SK-N-SH treated with all-trans-retinoic acid at 6 μM for 48 hours (cell line): ENCODE results near the gene XPO1.

ENCODE experiments used
- BACH2 ChIP-seq: fragments of 250-450 bp; sonication (Bioruptor Pico); IDR thresholded peaks from 2 replicates; pipeline ENCODE4 v1.9.0; 2021; ENCODE audit warnings: mild to moderate bottlenecking, borderline replicate concordance
- CSDC2 ChIP-seq: fragments of 250-450 bp; sonication (Bioruptor Pico); IDR thresholded peaks from 2 replicates; pipeline ENCODE4 v1.5.0; 2020; ENCODE audit warnings: mild to moderate bottlenecking, moderate library complexity
- GLIS3 ChIP-seq: fragments of 250-450 bp; sonication (Bioruptor Pico); IDR thresholded peaks from 2 replicates; pipeline ENCODE4 v1.5.0; 2020; ENCODE audit warnings: mild to moderate bottlenecking, moderate library complexity
- ISL1 ChIP-seq: fragments of 250-450 bp; sonication (Bioruptor Pico); IDR thresholded peaks from 2 replicates; pipeline ENCODE4 v2.1.2; 2022; ENCODE audit warnings: mild to moderate bottlenecking, moderate library complexity
- OSR1 ChIP-seq: fragments of 250-450 bp; sonication (Bioruptor Pico); IDR thresholded peaks from 2 replicates; pipeline ENCODE4 v1.8.0; 2022; ENCODE audit warnings: moderate library complexity, mild to moderate bottlenecking, inconsistent platforms
- RARB ChIP-seq: fragments of 250-450 bp; sonication (Bioruptor Pico); IDR thresholded peaks from 2 replicates; pipeline ENCODE4 v1.8.0; 2021; ENCODE audit warnings: mild to moderate bottlenecking, moderate library complexity
- ZC3H10 ChIP-seq: fragments of 250-450 bp; sonication (Bioruptor Pico); IDR thresholded peaks from 2 replicates; pipeline ENCODE4 v1.5.1; 2021; ENCODE audit warnings: mild to moderate bottlenecking, moderate library complexity
- ZFP3 ChIP-seq: fragments of 250-450 bp; sonication (Bioruptor Pico); IDR thresholded peaks from 2 replicates; pipeline ENCODE4 v1.5.0; 2020; ENCODE audit warnings: mild to moderate bottlenecking, moderate library complexity
- ZFP30 ChIP-seq: fragments of 450-650 bp; formaldehyde crosslinking; IDR thresholded peaks from 2 replicates; pipeline ENCODE4 v1.5.0; 2022; ENCODE audit warnings: mild to moderate bottlenecking, moderate library complexity
- ZNF8 ChIP-seq: fragments of 450-650 bp; formaldehyde crosslinking; IDR thresholded peaks from 2 replicates; pipeline ENCODE4 v1.5.0; 2020; ENCODE audit warnings: mild to moderate bottlenecking, moderate library complexity
- TF ChIP-seq, protein P1 (sequence below): fragments of 250-450 bp; sonication (Bioruptor Pico); IDR thresholded peaks from 2 replicates; pipeline ENCODE4 v1.5.0; 2020; ENCODE audit warnings: mild to moderate bottlenecking, moderate library complexity
- TF ChIP-seq, protein P2 (sequence below): fragments of 250-450 bp; sonication (Bioruptor Pico); IDR thresholded peaks from 2 replicates; pipeline ENCODE4 v1.5.1; 2020; ENCODE audit warnings: low read depth, mild to moderate bottlenecking, moderate library complexity
- TF ChIP-seq, protein P3 (sequence below): fragments of 250-450 bp; sonication (Bioruptor Pico); IDR thresholded peaks from 2 replicates; pipeline ENCODE4 v1.8.0; 2020; ENCODE audit warnings: mild to moderate bottlenecking, moderate library complexity, borderline replicate concordance

DNA sequence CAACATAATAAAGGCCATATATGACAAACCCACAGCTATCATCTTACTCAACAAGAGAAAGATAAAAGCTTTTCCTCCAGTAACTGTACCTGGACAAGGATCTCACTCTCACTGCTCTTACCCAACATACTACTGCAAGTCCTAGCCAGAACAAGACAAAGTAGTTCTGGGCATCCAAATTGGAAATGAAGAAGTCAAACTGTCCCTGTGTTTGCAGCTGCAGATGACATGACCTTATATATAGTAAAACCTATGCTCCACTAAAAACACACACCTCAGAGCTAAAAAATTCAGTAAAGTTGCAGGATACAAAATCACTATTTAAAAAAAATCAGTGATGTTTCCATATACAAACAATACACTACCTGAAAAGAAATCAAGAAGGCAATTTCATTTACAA lies 99.5 kb downstream of the XPO1 start:
- TF ChIP-seq, protein P1, sequence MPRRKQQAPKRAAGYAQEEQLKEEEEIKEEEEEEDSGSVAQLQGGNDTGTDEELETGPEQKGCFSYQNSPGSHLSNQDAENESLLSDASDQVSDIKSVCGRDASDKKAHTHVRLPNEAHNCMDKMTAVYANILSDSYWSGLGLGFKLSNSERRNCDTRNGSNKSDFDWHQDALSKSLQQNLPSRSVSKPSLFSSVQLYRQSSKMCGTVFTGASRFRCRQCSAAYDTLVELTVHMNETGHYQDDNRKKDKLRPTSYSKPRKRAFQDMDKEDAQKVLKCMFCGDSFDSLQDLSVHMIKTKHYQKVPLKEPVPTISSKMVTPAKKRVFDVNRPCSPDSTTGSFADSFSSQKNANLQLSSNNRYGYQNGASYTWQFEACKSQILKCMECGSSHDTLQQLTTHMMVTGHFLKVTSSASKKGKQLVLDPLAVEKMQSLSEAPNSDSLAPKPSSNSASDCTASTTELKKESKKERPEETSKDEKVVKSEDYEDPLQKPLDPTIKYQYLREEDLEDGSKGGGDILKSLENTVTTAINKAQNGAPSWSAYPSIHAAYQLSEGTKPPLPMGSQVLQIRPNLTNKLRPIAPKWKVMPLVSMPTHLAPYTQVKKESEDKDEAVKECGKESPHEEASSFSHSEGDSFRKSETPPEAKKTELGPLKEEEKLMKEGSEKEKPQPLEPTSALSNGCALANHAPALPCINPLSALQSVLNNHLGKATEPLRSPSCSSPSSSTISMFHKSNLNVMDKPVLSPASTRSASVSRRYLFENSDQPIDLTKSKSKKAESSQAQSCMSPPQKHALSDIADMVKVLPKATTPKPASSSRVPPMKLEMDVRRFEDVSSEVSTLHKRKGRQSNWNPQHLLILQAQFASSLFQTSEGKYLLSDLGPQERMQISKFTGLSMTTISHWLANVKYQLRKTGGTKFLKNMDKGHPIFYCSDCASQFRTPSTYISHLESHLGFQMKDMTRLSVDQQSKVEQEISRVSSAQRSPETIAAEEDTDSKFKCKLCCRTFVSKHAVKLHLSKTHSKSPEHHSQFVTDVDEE (CRISPR knock-in tag): no peak
- TF ChIP-seq GLIS3 (no peak), OSR1 (CRISPR knock-in tag) (no peak), ISL1 (CRISPR knock-in tag) (no peak), ZFP30 (CRISPR knock-in tag) (no peak), CSDC2 (CRISPR knock-in tag) (no peak), RARB (CRISPR knock-in tag) (no peak), ZC3H10 (no peak), ZNF8 (CRISPR knock-in tag) (no peak), ZFP3 (no peak), BACH2 (no peak)
- TF ChIP-seq, protein P2, sequence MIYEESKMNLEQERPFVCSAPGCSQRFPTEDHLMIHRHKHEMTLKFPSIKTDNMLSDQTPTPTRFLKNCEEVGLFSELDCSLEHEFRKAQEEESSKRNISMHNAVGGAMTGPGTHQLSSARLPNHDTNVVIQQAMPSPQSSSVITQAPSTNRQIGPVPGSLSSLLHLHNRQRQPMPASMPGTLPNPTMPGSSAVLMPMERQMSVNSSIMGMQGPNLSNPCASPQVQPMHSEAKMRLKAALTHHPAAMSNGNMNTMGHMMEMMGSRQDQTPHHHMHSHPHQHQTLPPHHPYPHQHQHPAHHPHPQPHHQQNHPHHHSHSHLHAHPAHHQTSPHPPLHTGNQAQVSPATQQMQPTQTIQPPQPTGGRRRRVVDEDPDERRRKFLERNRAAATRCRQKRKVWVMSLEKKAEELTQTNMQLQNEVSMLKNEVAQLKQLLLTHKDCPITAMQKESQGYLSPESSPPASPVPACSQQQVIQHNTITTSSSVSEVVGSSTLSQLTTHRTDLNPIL (CRISPR knock-in tag): no peak
- TF ChIP-seq, protein P3, sequence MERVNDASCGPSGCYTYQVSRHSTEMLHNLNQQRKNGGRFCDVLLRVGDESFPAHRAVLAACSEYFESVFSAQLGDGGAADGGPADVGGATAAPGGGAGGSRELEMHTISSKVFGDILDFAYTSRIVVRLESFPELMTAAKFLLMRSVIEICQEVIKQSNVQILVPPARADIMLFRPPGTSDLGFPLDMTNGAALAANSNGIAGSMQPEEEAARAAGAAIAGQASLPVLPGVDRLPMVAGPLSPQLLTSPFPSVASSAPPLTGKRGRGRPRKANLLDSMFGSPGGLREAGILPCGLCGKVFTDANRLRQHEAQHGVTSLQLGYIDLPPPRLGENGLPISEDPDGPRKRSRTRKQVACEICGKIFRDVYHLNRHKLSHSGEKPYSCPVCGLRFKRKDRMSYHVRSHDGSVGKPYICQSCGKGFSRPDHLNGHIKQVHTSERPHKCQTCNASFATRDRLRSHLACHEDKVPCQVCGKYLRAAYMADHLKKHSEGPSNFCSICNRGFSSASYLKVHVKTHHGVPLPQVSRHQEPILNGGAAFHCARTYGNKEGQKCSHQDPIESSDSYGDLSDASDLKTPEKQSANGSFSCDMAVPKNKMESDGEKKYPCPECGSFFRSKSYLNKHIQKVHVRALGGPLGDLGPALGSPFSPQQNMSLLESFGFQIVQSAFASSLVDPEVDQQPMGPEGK (CRISPR knock-in tag): no peak
